Measurements from ENCODE around the gene GMPPA. TPM values are rescaled to one million over a fixed set of nuclear protein-coding genes. Genes with fewer than 3 reads are reported as not detected.

The GMPPA gene
- total RNA-seq, 1 experiment from 2014 or later: 32.0 TPM

- Histone ChIP-seq H2BK12ac (ENCODE audit: insufficient read length, low read depth, low read length) (no peak within 1 kb of the TSS), H3K4ac (ENCODE audit: low read depth, low read length) (no peak within 1 kb of the TSS), H3T11ph (ENCODE audit: low read length) (no peak within 1 kb of the TSS), H4K5ac (ENCODE audit: insufficient read length, low read depth, low read length) (no peak within 1 kb of the TSS), H2AK5ac (ENCODE audit: insufficient read length, low read length) (no peak within 1 kb of the TSS), H3K9ac (ENCODE audit: extremely low read depth, insufficient read length, low read length) (no peak within 1 kb of the TSS), H3K56ac (ENCODE audit: insufficient read length, low read depth, low read length) (no peak within 1 kb of the TSS), H3K23me2 (ENCODE audit: insufficient read length, low read depth, low read length, poor library complexity, severe bottlenecking) (peaks cover 4% of the 10 kb centered on the region), H3K23ac (ENCODE audit: insufficient read length, low read depth, low read length) (no peak within 1 kb of the TSS), H3K27ac (ENCODE audit: insufficient read length, low read depth, low read length) (no peak within 1 kb of the TSS), H3K4me1 (ENCODE audit: insufficient read depth, low read length) (peaks cover 10% of the 10 kb centered on the region; the same call in 1 of the 2 replicates), H3K14ac (ENCODE audit: insufficient read depth, low read length) (peak within 1 kb of the TSS; percentile 61), H3K18ac (ENCODE audit: insufficient read length, low read depth, low read length) (no peak within 1 kb of the TSS), H2BK5ac (ENCODE audit: insufficient read length, low read length) (no peak within 1 kb of the TSS), H4K8ac (replicated peaks; ENCODE audit: insufficient read length, low read depth, low read length) (no peak within 1 kb of the TSS), H4K20me1 (ENCODE audit: control insufficient read depth, insufficient read depth, insufficient read length) (peaks cover 3% of the 10 kb centered on the region), H3K79me1 (ENCODE audit: insufficient read depth, low read depth, low read length, poor library complexity, severe bottlenecking) (no peaks in the 10 kb centered on the region), H3K27me3 (ENCODE audit: insufficient read depth, low read length) (peaks cover 19% of the 10 kb centered on the region; the same call in 1 of the 2 replicates), H2BK20ac (ENCODE audit: low read depth, low read length, poor library complexity, severe bottlenecking) (no peak within 1 kb of the TSS), H2AFZ (ENCODE audit: low read length) (no peak within 1 kb of the TSS), H3K79me2 (ENCODE audit: insufficient read depth, low read length) (no peaks in the 10 kb centered on the region), H3K9me3 (ENCODE audit: control insufficient read depth, low read depth, low read length) (no peaks in the 10 kb centered on the region), H2BK15ac (ENCODE audit: low read depth, low read length) (no peak within 1 kb of the TSS), H3K4me2 (ENCODE audit: insufficient read depth, insufficient read length, low read length) (peak within 1 kb of the TSS; percentile 25), H4K91ac (ENCODE audit: insufficient read length, low read depth, low read length) (no peak within 1 kb of the TSS), H2BK120ac (ENCODE audit: low read depth, low read length, poor library complexity, severe bottlenecking) (no peak within 1 kb of the TSS)
- no peaks in the 10 kb centered on the region; a peak in 1 of 7 replicates for H3K36me3 Mint-ChIP-seq (ENCODE audit: insufficient read depth in 1 of 3, low read depth in 3 of 3)
- H3K27ac Mint-ChIP-seq: peak within 1 kb of the TSS in 1 of 3 experiments; percentile 43; a peak in 1 of 7 replicates
- peaks cover 48 to 68% of the 10 kb centered on the region in 2 experiments for H3K4me1 Mint-ChIP-seq
- peak within 1 kb of the TSS in 1 of 2 experiments; percentile 63; a peak in 4 of 5 replicates for H3K4me3 Mint-ChIP-seq
- no peak for DNase-seq
- H3K9me3 Mint-ChIP-seq: no peaks in the 10 kb centered on the region; a peak in 3 of 5 replicates
- H3K27me3 Mint-ChIP-seq (ENCODE audit: low read depth): peaks cover 91% of the 10 kb centered on the region
- no peak for TF ChIP-seq CTCF (conservative IDR thresholded peaks at IDR 0.05)
- no CpG with 5 or more reads among the region's 31 CpGs for WGBS (ENCODE audit: extremely low coverage, insufficient read length, low lambda C conversion rate)
Measured at GRCh38 chr2:219514196-219514761, 15.6 kb downstream of the GMPPA start, which contains the start of gene ASIC4. Gene ASIC4 (plus strand): TSS chr2:219514482. CDS start chr2:219514725, 243 bp downstream.
